AG10803 (cell line): ENCODE measurements around the gene ARL4D.

Experiments
- DNase-seq: peaks from one replicate; pipeline ENCODE4 v3.0.0; 2010; ENCODE audit warnings: low read depth
- H3K4me3 ChIP-seq: 2 replicates; pipeline ENCODE4 v1.5.1; 2011; ENCODE audit warnings: mild to moderate bottlenecking, low read length, control low read depth
- CTCF ChIP-seq: conservative IDR thresholded peaks from 2 replicates; pipeline ENCODE4 v1.5.1; 2011; ENCODE audit warnings: mild to moderate bottlenecking, low read length, control low read depth, inconsistent platforms

The ARL4D gene

GRCh38 chr17:43449470-43450248 lies 50.9 kb downstream of the ARL4D start:
- TF ChIP-seq CTCF = no peak
- peak; percentile 57 for DNase-seq
- no peak overlapping the region for H3K4me3 ChIP-seq
